ENCODE data around the gene PRPH.
"Not testable (repeated sequence)": the region's sequence is repeated elsewhere in the genome, so short reads cannot be mapped to it uniquely, and the experiment has no call there.

Gene PRPH

DNA sequence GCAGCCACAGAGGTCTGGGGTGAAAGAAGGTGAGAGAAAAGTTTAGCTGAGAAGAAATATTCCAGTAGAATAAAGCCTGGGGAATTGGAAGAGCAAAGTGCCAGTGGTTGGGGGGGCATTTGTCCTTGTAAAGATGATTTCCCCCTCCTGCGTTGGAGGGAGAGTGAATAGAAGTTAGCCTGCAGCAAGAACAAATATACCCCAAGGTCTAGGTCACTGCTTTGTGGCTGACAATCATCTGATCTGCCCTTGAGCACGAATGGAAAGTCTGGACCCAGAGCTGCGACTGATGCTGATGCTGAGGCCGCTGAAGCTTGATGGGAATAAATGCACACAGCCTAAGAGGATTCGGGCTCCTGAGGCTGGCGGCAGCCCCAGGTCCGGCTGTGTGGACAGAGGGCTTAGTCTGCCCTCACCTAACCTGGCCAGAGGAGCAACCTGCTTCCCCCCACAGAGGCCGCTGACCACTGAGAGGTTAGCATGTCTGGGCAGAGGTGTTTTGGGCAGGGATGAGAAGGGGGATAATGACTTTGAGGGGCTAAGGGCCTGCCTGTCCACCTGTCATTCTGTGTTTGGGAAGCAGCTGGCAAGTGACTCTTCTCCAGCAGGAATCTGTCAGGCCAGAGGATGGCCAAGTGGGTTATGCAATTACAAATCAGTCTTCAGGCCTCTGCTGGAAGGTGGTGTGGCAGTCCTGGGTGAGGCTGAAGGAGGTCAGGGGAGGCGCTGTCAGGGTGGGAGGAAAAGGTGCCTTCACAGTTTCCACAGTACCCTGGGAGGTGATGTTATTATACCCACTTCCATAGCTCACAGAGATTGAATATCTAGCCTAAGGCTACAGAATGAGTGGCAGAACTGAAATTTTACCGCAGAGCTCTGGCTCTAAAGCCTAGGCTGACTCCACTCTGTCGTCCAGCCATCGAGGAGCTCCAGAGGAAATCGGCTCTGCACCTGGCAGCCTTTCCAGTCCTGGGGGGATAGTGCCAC, 18.4 kb upstream of the PRPH start:
- DNase-seq (ENCODE audit: low spot score) = no peak

DNA sequence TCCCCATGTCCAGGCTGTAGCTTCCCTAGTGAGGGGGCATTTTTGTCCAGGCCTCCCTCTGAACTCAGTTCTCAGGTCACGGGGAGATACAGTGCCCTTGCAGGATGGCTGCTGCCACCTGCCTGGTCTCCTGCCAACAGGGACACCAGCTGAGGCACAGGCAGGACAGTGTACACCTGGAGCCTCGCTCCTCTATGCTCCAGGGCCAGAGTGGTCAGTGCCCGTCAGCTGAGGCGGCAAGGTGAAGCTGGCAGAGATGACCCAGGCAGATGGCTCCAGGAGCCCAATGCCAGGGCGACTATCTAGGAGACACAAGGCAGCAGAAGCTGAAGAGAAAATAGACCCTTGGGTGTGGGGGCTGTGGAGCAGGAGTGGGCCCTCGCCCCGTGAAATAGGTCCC, 17.5 kb upstream of the PRPH start:
- DNase-seq (ENCODE audit: low spot score) = no peak

DNA sequence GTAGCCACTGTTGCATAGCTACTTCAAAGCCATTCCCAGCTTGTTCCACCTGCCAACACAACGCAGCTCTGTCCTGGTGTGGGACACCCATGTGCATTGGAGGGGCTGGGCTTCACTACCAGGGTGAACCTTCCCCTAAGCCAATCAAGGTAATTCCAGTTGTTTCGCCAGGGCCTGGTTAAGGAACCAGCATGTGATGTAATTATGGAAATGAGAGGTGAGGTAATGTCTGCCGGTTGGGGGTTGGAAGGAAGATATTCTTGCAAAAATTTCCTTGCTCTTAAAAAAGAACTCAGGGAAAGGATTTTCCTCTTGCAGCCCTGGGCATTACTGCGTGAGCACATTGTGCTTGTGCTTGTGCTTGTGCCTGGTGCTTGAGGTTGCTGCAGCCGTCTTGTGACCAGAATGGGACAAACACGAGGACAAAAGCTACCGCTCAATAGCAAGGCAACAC, 15.2 kb upstream of the PRPH start:
- no peak for DNase-seq (ENCODE audit: low spot score)

GRCh38 chr12:49280545-49280944, 14.4 kb upstream of the PRPH start:
- not testable (repeated sequence) for DNase-seq (ENCODE audit: low spot score)

GRCh38 chr12:49282302-49282701, 12.6 kb upstream of the PRPH start:
- DNase-seq (ENCODE audit: low spot score) = no peak

DNA sequence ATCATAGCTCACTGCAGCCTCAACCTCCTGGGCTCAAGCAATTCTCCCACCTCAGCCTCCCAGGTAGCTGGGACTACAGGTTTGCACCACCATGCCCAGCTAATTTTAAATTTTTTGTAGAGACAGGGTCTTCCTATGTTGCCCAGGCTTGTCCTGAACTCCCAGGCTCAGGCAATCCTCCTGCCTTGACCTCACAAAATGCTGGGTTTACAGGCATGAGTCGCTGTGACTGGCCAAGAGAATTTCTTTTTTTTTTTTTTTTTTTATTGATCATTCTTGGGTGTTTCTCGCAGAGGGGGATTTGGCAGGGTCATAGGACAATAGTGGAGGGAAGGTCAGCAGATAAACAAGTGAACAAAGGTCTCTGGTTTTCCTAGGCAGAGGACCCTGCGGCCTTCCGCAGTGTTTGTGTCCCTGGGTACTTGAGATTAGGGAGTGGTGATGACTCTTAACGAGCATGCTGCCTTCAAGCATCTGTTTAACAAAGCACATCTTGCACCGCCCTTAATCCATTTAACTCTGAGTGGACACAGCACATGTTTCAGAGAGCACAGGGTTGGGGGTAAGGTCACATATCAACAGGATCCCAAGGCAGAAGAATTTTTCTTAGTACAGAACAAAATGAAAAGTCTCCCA, 12.1 kb upstream of the PRPH start:
- DNase-seq (ENCODE audit: low spot score) = not testable (repeated sequence)

DNA sequence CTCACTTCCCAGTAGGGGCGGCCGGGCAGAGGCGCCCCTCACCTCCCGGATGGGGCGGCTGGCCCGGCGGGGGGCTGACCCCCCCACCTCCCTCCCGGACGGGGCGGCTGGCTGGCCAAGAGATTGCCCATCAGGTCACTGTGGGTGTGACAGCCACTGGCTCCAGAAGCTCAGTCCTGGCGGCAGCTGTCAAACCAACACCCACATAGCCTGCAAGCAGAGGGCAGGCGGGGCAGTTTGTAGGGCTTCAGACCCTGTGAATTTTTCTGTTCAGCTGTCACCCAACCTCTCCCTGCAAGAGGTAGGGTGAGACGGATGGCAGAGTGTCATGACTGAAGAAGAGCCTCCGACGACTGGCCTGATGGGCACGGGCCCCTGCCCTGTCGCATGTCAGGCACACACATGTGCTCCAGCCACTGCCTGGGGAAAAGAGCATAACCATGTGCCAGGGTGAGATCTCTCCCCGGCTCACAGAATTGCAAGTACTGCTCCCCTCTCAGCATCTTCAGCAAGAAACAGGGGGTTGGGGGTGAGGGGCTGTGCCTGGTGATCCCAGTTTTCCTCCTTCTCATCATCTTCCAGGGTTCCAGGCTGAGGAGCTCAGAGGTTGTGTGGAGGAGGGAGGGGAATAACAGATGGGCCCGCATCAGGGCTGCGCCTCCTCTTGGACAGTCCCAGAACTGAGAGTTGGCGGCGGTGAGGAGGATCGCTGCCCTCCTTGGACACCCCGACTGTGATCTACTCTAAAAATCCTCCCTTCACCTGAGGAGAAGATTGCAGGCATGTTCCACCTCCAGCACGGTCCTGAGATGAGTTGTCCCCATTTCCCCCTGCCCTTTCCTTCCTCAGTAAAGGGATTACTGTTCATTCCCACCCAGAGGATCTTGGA, 11.2 kb upstream of the PRPH start:
- DNase-seq (ENCODE audit: low spot score) = no peak

GRCh38 chr12:49284672-49285071, 10.3 kb upstream of the PRPH start:
- no peak for DNase-seq (ENCODE audit: low spot score)

- DNase-seq (ENCODE audit: low spot score) = no peak
These were observed 7.1 kb upstream of the PRPH start for GRCh38 chr12:49287876-49288275.

DNA sequence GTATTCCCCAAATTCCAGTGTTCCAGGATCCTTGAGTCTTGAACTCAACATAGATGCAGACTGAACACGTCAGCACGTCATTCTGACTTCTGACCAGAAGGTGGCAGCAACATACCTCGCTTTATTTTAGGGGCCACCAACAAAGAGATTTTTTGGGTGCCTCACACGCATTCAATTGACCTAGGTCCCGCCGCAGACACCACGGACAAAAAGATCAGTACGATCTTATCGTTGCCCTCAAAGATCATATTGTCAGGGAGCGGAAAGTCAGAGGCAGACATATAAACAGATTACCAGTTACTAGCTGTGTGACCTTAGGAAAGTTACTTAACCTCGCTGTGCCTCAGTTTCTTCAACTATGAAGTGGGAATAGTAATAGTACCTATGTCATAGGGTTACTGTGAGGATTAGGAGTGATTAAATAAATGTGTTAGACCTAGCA, 6.5 kb upstream of the PRPH start:
- peak; percentile 50 for DNase-seq (ENCODE audit: low spot score)

GRCh38 chr12:49288922-49289555, 5.9 kb upstream of the PRPH start:
- DNase-seq (ENCODE audit: low spot score) = no peak

DNA sequence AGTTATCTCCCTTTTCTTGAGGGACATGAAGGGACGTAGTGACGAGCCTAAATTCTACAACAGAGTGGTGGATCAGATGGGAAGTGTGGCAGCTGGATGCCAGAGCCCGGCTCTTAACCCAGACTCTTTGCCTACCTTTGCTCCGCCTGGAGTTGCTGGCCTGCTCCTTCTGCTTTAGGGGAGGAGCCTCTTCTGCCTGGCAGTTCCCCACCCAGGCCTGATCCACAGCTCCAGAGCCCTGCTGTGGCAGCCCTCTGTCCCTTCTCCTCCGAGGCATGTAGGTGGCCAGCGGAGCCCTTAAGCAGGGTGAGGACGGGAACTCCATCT, 2.3 kb upstream of the PRPH start:
- no peak for DNase-seq (ENCODE audit: low spot score)

DNA sequence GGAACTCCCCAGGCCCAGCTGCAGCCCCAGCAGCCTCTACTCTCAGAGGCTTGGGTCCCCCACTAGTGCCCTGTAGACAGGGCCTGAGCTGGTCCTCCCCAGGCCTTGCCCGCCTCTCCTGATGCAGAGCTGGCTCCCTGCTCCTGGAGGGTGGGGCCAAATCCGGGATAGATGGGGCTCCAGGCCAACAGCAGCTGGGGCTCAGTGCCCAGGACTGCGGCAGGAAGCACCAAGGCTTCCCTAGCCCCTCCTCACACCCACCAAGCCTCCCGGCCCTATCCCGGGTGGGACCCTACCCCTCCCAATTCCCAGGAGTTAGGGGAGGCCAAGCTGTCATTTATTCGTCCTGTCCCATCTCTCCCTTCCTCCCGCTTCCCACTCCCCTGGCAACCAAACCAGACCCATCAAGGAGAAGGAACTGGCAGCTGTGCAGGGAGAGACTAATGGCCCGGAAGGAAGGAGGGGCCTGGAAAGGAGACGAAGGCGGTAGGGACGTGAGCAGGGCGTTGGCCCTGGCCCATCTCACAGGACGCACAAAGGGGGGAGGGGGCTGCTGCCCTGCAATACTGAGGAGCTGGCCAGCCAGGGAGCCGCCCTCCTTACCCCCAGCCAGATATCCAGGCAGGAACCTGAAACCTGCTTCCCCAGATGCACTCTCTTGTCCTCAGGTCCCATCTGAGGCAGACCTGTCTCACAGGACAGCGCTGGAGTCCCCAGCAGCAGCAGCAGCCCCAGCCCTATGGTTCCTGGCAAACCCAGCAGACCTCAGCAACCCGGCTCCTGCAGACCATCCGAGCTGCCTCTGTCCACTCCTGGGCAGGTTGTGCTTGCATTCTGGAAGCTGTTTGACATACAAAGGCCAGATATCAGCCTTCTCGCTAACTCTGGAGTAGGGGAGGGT, 1.6 kb upstream of the PRPH start:
- DNase-seq (ENCODE audit: low spot score) = no peak

DNA sequence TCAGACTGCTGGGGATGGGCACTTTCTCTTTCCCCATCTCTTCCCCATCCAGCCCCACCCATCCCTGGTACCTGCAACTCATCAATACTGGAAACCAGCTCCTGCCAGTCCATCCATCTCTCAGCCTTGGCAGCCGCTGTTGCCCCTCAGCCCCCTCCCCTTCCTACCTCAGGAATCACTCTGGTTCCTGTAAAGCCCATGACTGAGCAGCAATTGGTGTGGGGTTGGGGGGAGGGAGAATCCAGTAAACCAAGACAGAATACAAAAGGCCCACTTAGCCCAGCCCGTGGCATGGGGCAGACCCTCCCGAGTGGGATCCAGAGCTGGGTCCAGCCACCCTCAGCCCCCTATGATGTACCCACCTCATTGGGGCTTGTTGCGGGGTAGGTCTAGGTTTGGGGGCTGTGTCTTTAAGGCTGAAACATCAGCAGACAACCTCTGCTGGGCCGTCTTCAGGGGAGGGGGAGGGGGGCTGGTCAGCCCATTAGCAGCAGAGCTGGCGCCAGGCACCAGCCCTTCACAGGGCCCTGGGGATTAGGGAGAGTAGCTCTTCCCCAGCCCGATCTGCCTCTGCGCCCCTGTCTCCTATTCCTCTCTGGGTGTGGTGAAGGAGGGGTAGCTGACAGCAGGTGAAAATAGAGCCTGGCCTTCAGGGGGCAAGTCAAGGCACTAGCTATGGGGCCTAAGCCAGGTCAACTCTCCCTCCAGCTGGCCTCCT, 702 bp upstream of the PRPH start:
- no peak for DNase-seq (ENCODE audit: low spot score)

- DNase-seq (ENCODE audit: low spot score) = no peak
These were observed 204 bp upstream of the PRPH start for GRCh38 chr12:49294804-49295081.

- peak; percentile 58 for DNase-seq (ENCODE audit: low spot score)
These were observed 1.3 kb downstream of the PRPH start for GRCh38 chr12:49296034-49296835.

DNA sequence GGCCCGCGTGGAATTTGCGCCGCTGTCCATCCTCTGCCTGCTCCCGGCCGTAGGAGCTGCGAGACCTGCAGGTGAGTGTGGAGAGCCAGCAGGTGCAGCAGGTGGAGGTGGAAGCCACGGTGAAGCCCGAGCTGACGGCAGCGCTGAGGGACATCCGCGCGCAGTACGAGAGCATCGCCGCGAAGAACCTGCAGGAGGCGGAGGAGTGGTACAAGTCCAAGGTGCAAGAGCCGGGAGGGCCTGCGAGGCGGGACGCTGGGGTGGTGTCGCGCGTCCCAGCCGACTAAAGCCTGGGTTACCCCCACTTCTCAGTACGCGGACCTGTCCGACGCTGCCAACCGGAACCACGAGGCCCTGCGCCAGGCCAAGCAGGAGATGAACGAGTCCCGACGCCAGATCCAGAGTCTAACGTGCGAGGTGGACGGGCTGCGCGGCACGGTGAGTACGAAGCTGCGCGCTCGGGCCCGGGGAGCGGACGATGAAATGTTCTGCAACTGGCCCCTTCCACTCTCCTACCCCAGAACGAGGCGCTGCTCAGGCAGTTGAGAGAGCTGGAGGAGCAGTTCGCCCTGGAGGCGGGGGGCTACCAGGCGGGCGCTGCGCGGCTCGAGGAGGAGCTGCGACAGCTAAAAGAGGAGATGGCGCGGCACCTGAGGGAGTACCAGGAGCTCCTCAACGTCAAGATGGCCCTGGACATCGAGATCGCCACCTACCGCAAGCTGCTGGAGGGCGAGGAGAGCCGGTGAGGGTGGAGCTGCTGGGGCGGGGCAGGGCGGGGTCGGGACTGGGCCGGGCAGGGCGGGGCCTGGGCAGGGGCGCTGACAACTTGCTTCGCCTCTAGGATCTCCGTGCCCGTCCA, 2.1 kb downstream of the PRPH start:
- peak; percentile 84 for DNase-seq (ENCODE audit: low spot score)

DNA sequence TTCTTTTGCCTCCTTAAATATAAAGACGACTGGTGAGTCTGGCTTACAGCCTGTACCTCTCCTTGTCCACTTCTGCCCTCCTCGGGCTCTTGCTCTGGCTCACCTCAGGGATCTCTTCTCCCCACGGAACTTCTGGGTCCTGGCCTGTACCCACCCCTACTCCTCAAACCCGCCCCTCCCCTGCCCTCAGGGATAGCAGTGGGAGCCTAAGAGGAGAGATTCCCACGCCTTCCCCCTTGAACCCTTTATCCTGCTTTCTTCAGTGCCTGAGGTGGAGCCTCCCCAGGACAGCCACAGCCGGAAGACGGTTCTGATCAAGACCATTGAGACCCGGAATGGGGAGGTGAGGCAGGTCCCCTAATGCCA, 2.7 kb downstream of the PRPH start:
- no peak for DNase-seq (ENCODE audit: low spot score)

- peak; percentile 53 for DNase-seq (ENCODE audit: low spot score)
These were observed 3.2 kb downstream of the PRPH start for GRCh38 chr12:49298160-49298559.
